GM21367 (cell line): ENCODE results near the gene FCHO2.
A peak's percentile ranks its signal among the peaks of the same experiment; 100 is the strongest.
"Not testable (repeated sequence)": the region's sequence is repeated elsewhere in the genome, so short reads cannot be mapped to it uniquely, and the experiment has no call there.

Source experiments
- ATAC-seq: cut with Tn5 transposase; IDR thresholded peaks from one replicate; pipeline ENCODE4 v1.9.1; 2021; ENCODE audit not compliant: unreplicated experiment

Gene FCHO2

DNA sequence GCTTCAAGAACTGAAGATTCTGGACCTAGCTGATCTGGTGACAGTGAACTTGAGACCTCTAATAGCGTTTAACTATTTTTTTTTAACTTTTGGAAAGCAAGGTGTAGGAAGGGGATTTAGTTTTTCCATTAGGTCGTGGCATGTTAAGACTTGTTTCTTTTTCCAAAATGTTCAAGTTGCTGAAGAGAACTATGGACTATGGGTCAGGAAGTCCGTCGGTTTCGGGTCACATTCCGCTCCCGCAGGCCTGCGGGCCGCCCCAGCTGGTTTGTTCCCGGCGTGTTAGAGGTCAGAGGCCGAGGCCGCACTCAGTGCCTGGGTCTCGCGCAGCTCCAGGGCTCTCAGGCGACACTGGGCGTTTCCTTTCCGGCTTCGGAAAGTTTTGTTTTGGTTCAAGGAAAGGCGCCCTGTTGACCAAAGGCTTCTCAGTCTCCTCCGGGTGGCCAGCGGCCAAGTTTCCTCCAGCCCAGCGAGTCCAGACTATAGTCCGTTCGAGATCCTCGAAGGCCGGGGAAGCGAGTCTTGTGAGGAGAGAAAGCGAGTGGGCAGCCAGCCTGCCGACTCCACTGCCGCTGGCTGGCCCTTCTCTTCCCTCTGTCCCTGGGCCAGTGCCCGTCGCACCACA lies 586 bp upstream of the FCHO2 start:
- peak; percentile 40 for ATAC-seq

DNA sequence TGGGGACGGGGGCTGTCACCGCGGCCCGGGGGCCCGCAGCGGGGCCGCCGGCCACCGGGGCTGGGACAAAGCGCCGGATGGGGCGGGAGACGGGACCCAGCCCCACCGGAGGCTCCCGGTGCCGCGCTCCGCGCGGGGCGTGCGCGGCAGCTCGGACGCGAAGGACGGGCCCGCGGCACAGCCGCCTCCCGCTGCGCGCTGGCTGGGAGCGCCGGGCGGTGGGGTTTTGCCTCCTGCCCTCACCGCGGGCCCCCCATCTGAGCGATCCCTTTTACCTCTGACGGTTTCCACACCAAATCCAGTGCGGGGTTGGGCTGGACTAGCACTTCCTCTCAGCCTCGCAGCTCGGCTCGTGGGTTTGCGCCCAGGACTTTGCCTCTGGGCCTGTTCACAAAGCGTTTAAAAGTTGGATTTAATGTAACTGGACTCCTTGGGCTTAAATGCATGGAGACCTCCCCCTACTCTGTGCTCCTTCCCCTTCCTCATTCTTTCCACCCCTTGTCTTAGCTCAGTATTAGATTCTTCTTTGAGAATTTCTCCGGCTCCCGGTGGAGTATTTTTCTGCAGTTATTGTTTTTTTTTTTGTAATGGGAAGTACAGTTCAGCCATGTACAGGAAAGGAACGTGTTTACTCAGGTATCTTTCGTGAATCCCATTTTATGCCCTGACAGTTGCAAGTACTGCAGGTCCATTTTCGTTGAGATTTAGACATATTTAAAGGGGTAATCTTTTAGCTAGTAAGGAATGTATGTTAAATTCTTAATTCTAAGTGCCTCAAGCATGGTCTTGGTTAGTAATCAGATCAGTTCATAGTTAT lies 691 bp downstream of the FCHO2 start:
- peak; percentile 34 for ATAC-seq

DNA sequence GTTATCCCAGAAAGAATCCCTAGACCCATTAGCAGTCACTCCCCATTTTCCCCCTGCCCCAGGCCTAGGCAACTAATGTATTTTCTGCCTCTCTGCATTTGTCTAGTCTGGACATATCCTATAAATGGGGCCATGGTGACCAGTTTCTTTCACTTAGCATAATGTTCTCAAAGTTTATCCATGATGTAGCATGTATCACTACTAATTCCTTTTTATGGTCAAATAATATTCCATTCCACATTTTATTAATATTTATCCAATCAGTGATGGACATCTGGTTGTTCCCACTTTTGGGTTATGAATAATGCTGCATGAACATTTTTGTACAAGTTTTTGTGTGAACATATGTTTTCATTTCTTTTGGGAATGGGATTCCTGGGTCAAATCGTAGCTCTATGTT lies 1.5 kb downstream of the FCHO2 start:
- ATAC-seq, result no peak

DNA sequence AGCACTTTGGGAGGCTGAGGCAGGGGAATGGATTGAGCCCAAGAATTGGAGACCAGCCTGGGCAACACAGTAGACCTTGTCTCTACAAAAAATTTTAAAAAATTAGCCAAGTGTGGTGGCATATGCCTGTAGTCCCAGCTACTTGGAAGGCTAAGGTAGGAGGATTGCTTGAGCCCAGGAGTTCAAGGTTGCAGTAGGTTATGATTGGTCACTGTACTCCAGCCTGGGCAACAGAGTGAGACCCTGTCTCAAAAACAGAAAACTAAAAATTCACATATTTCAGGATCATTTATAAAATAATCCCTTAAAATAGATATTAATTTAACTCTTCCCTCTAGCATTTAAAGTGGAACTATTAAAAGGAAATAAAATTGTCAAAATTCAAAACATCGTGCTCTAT lies 3.4 kb downstream of the FCHO2 start:
- ATAC-seq, result no peak

DNA sequence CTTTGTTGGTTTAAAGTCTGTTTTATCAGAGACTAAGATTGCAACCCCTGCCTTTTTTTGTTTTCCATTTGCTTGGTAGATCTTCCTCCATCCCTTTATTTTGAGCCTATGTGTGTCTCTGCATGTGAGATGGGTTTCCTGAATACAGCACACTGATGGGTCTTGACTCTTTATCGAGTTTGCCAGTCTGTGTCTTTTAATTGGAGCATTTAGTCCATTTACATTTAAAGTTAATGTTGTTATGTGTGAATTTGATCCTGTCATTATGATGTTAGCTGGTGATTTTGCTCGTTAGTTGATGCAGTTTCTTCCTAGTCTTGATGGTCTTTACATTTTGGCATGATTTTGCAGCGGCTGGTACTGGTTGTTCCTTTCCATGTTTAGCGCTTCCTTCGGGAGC lies 18.6 kb downstream of the FCHO2 start:
- ATAC-seq, result not testable (repeated sequence)

DNA sequence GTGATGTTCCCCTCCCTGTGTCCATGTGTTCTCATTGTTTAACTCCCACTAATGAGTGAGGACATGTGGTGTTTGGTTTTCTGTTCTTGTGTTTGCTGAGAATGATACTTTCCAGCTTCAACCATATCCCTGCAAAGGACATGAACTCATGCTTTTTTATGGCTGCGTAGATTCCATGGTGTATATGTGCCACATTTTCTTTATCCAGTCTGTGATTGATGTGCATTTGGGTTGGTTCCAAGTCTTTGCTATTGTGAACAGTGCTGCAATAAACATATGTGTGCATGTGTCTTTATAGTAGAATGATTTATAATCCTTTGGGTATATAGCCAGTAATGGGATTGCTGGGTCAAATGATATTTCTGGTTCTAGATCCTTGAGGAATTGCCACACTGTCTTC lies 21.0 kb downstream of the FCHO2 start:
- ATAC-seq, result not testable (repeated sequence)

DNA sequence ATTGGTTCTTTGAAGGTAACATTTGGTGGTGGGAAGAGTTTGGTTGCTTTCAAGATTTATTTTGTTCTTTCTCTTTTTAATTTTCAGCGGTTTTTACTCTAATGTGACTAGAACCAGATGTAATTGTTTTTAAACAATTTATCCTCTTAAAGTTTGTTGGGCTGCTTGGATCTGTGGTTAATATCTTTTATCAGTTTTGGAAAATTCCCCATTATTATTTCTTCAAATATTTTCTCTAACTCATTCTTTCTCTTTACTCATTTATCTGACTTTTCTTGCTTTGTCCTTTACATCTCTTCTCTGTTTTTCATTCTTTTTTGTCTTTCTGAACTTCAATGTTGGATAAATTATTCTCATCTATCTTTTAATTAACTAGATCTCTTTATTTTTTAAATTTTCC lies 29.9 kb downstream of the FCHO2 start:
- no peak for ATAC-seq

DNA sequence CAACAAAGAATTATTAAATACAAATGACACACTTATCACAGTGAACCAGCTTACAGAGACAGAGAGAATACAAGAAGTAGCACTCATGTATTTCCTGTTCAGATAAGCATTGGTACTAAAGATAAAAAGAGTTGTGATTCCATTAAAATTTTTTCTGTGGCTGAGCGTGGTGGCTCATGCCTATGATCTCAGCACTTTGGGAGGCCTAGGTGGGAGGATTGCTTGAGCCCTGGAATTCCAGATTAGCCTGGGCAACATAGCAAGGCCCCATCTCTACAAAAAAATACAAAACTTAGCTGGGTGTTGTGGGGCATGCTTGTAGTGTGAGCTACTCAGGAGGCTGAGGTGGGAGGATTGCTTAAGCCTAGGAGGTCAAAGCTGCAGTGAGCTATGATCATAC lies 32.9 kb downstream of the FCHO2 start:
- ATAC-seq, result no peak

DNA sequence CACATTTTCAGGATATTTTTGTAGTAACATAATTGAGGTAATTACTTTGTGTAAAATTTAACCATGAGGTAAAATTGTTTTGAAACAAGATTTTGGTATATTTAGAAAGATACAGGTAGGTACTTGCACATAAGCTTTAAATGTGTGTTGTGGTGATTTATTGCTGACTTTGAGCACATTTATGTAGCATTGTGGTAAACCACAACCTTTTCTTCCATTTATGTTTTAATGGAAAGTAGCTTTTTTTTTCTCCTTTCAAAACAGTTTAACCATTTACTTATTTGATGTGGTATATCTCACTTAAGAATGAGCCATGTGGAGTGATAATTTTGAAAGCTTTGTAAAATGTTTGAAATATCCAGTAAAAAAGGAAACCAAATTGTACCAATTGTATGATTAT lies 35.6 kb downstream of the FCHO2 start:
- ATAC-seq, result no peak

DNA sequence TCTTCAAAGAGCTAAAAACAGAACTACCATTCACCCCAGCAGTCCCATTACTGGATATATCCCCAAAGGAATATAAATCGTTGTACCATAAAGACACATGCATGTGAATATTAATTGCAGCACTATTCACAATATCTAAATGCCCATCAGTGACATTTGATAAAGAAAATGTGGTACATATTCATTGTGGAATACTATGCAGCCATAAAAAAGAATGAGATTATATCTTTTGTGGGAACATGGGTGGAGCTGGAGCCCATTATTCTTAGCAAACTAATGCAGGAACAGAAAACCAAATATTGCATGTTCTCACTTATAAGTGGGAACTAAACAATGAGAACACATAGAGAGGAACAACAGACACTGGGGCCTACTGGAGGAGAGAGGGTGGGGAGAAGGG lies 38.7 kb downstream of the FCHO2 start:
- ATAC-seq, result no peak

DNA sequence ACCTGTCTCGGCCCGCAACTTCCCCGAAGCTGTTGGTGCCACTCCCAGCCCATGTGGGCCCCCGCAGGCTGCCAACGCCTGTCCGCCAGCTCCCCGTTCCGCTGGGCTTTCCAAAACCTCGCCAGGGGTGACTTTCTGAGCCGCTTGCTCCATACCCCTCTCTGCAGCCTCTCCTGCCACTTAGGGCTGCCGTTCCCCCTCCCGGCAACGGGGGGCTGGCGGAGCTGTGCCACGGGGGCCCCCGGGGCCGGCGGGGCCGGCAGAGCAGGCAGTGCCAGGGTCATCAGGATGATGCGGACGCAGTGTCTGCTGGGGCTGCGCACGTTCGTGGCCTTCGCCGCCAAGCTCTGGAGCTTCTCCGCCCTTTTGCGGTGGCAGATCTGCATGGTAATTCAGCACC lies 40.8 kb downstream of the FCHO2 start:
- no peak for ATAC-seq

DNA sequence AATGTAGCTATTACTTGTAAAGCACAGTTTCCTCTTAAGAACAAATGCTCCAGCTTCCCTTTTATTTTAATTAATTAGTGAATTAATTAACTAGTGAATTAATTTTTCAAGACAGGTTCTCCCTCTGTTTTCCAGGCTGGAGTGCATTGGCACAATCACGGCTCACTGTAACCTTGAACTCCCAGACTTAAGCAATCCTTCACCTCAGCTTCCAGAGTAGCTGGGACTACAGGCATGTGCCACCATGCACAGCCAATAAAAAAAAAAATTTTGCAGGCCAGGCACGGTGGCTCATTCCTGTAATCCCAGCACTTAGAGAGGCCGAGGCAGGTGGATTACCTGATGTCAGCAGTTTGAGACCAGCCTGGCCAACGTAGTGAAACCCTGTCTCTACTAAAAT lies 44.1 kb downstream of the FCHO2 start:
- ATAC-seq, result no peak

DNA sequence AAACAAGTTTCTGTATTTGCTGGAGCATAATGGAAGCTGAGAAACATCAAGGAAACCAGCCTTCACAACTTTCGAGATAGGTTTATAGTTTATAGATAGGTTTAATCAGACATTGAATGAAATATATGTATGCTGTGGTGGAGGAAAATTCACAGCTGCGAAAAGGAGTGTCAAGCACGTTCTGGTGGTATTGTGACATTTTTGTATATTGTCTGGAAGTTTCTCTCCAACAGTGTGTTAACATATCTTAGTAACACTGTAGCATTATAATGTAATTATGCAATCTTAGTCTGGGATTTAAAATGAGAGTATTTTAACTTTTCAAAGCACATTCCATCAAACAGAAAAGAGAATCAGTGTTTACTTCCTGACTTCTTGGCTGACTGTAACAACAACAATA lies 50.0 kb downstream of the FCHO2 start:
- ATAC-seq, result no peak

DNA sequence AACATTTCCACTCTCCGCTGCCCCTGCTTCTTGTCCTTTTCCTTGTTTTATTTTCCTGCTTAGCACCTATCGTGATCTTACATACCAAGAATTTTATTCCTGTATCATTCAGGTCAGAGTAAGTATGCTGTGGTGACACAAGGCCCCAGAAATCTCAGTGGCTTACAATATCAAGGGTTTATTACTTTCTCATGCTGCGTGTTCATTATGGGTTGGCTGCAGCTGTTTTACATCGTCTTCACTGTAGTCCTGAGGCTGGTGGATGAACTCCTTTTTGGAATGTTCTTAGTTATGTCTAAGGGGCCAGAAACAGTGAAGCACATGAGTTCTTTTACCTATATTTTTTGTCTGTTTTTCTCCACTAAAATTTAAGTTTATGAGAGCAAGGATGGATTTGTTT lies 51.2 kb downstream of the FCHO2 start:
- no peak for ATAC-seq

DNA sequence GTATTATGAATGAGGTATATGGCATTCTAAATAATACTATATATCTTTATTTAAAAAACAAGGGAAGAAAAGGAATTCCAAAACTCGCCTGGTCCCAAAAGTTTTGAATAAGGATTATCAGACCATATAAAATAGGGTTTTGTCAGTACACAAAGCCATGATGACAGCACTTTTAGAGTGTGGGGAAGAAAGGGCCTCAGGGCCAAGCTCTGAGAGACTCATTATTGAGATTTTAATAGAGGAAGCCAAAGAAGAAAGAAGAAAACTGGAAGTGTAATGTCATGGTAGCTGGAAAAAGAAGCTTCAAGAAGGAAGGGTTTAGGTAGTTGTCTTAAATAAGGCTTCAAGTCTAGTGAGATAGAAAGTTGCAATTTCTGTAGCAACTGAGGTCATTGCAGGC lies 53.0 kb downstream of the FCHO2 start:
- no peak for ATAC-seq

DNA sequence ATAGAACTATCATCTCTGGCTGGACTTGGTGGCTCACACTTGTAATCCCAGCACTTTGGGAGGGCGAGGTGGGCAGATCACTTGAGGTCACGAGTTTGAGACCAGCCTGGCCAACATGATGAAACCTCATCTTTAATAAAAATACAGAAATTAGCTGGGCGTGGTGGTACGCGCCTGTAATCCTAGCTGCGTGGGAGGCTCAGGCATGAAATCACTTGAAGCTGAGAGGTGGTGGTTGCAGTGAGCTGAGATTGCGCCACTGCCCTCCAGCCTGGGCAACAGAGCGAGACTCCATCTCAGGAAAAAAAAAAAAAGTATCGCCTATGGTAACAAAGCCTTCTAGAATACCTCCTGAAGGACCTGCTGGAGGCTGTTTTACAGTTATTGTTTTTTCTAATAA lies 55.8 kb downstream of the FCHO2 start:
- ATAC-seq, result not testable (repeated sequence)

DNA sequence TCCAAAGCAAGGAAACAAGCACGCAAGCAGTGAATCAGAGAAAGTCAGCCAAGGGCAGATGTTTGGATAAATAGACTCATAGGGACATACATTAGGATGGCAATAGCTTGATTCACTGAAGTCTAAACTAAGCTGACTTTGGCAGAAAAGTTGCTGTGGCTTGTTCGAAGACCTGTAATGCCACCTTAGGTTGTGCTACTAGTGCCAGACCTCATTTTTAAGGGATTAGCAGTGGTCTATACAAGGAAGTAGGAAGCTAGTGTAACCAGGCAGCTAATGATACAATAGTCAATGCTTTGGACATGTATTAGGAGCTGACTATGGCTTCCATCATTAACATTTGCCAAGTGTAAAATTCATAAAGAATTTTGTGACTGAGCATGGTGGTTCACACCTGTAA lies 63.1 kb downstream of the FCHO2 start:
- ATAC-seq, result no peak

DNA sequence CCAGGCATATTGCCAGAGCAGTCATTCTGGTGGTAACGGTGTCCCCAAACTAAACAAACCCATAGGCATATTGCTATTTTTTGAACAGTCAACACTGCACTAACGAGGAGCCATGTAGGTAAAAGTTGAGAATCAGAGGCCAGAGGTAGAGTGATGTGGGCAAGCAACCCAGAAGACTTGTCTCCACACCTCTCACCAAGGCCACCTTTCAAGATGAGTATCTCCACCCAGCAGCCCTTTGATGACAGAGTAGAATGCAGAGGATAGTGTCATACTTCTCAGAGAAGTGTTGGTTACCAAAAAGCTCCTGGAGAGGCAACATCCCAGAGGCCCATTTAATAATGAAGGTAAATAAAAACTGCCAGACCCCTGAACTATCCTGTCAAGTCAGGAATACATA lies 63.9 kb downstream of the FCHO2 start:
- no peak for ATAC-seq

DNA sequence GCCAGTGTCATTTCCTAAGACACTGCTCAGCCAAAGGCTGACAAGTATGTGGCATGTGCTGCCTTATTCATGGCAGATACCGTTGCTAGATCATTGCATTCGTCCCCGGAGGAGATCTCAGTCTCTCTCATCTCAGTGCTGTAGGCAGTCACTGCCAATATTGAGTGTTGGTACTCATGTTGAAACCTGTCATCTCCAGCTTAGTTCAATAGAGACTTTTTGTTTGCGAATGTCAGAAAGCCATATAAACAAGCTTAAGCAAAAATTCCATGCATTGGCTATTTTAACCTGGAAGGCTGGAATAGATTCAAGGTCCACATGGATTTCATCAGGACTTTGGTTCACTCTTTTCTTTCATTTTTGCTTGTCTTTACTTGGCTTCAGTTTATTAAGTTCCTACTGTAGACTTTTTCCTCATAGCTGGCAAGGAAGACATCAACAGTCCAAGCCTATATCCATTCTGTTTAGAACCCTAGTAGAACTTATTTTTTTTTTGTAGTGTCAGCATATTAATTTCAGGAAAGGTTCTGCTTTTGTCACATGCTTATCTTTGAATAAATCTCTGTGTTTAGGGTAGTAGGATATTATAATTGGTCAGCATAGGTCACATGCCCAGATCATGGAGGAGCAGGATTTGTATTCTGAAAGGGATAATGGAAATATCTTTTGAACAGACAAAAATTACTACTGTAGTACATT lies 66.8 kb downstream of the FCHO2 start:
- ATAC-seq, result no peak

DNA sequence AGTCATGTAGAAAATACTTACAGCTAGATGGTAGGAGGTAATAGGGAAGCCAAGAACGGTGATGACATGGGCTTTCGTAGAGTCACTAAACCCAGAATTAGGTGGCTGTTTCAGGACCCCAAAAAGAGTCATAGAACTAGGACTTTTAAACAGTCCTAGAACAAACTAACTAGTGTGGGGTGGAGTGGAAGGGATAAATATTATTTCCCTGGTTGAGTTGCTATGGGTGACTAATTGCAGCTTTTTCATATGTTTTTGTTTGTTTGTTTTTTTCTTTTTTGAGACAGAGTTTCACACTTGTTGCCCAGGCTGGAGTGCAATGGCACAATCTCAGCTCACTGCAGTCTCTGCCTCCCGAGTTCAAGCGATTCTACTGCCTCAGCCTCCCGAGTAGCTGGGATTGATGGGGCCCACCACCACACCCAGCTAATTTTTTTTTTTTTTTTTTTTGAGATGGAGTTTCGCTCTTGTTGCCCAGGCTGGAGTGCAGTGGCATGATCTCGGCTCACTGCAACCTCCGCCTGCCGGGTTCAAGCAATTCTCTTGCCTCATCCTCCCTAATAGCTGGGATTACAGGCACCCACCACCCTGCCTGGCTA lies 69.2 kb downstream of the FCHO2 start:
- ATAC-seq, result not testable (repeated sequence)

DNA sequence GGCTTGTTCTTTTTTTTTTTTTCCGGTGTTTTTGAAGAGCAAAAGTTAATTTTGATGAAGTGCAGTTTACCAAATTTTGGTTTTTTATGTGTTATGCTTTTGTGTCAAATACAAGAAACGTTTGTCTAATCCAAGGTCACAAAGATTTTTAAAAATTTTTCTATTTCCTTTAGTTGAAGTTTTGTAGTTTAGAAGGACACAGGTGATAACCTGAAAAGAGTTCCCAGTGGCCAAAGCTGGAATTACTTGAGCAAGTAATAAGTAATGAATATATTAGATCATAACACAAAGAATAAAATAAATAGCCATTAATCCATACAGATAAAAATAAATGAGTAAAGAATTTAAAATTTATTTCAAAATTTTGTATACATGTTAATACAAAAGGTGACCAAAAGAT lies 71.5 kb downstream of the FCHO2 start:
- no peak for ATAC-seq

DNA sequence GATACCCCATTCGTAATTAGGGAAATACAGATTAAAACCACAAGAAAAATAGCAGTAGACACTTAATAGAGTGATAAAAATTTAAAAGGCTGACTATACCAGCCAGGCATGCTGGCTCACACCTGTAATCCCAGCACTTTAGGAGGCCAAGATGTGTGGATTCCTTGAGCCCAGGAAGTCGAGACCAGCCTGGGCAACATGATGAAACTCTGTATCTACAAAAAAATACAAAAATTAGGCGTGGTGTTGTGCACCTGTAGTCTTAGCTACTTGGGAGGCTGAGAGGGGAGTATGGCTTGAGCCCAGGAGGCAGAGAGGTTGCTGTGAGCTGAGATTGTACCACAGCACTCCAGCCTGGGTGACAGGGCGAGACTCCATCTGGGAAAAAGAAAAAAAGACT lies 72.0 kb downstream of the FCHO2 start:
- no peak for ATAC-seq
